ENCODE measurements around the gene PHOSPHO1.

DNA sequence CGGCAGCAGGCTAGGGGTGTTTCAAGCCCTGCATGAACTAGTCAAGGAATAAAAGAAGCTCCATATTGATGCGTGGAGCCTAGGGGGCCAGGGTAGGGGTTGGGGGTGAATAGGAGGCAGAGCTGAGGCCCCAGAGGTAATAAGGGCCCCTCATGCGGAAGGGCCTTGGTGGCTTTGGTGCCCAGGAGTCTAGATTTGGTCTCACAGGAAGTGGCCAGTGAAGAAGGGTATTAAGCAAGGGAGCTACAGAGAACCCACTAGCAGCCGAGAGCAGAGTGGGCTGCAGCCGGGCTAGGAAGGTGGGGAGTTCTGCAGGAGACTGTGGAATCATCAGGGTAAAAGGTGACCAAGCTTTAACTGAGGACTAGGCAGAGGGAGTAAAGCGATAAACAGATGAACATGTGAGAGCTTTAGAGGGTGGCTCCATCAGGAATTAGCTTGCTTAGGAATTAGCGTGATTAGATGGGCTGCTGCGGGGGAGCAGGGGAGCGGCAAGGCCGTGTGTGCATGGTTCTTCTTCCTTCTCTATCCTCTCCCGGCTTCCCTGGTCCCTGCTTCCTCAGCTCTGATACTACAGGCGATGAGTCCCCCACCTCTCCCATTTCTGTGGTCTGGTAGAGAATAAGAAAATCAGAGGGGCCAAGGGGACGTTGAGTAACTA lies 30.0 kb downstream of the PHOSPHO1 start:
- no peak for TF ChIP-seq POLR2A (IDR thresholded peaks at IDR 0.05; ENCODE audit: low read length)
- no peak for TF ChIP-seq GATA1 (IDR thresholded peaks at IDR 0.05; ENCODE audit: low read depth, low read length)
